Globus pallidus (tissue), 1 donor: ENCODE results near the gene SLC5A2.
"Not testable (repeated sequence)": the region's sequence is repeated elsewhere in the genome, so short reads cannot be mapped to it uniquely, and the experiment has no call there.

Experiments used
- DNase-seq: peaks from one replicate; pipeline ENCODE4 v3.0.0-alpha.2; 2015; ENCODE audit warnings: low spot score

SLC5A2 gene

GRCh38 chr16:31475946-31476302 is 7.0 kb upstream of the SLC5A2 start:
- DNase-seq, result no peak

GRCh38 chr16:31476303-31477219 is 6.4 kb upstream of the SLC5A2 start:
- peak; percentile 40 for DNase-seq

- no peak for DNase-seq
These were observed 5.4 kb upstream of the SLC5A2 start for GRCh38 chr16:31477220-31478216.

GRCh38 chr16:31478956-31479355 is 4.0 kb upstream of the SLC5A2 start:
- DNase-seq, result no peak

- DNase-seq, result no peak
These were observed 3.2 kb upstream of the SLC5A2 start for GRCh38 chr16:31479751-31480150.

- DNase-seq, result no peak
These were observed 1.9 kb upstream of the SLC5A2 start for GRCh38 chr16:31480851-31481536.

GRCh38 chr16:31484048-31484447 is 1.1 kb downstream of the SLC5A2 start:
- DNase-seq, result not testable (repeated sequence)

GRCh38 chr16:31484491-31485171 is 1.7 kb downstream of the SLC5A2 start:
- no peak for DNase-seq

- no peak for DNase-seq
These were observed 2.6 kb downstream of the SLC5A2 start for GRCh38 chr16:31485571-31485970.

- DNase-seq, result no peak
These were observed 3.1 kb downstream of the SLC5A2 start for GRCh38 chr16:31486045-31486444.

- DNase-seq, result no peak
These were observed 4.3 kb downstream of the SLC5A2 start for GRCh38 chr16:31487071-31487719.

GRCh38 chr16:31487720-31488467 is 5.0 kb downstream of the SLC5A2 start:
- no peak for DNase-seq

- no peak for DNase-seq
These were observed 5.8 kb downstream of the SLC5A2 start for GRCh38 chr16:31488468-31489297.

- DNase-seq, result no peak
These were observed 6.3 kb downstream of the SLC5A2 start for GRCh38 chr16:31489298-31489564.

- DNase-seq, result no peak
These were observed 7.0 kb downstream of the SLC5A2 start for GRCh38 chr16:31489616-31490584.

GRCh38 chr16:31491778-31492418 is 9.0 kb downstream of the SLC5A2 start:
- no peak for DNase-seq

- DNase-seq, result no peak
These were observed 10.7 kb downstream of the SLC5A2 start for GRCh38 chr16:31493506-31494125.
